Activated naive CD8-positive, alpha-beta T cell treated with anti-CD3 and anti-CD28 coated beads, Interleukin-2, amount 10 ng/mL, durations not matched to agents 7 days and 5 days (primary cell): ENCODE data around the gene GLI1. TPM values are rescaled to one million over a fixed set of nuclear protein-coding genes. Genes with fewer than 3 reads are reported as not detected.
A peak's percentile ranks its signal among the peaks of the same experiment; 100 is the strongest.

Source experiments
- ATAC-seq: fragments of 150-1000 bp; cut with Tn5 transposase; one replicate; pipeline ENCODE4 v1.10.0; 2021; ENCODE audit warnings: low read depth, moderate library complexity
- POLR2A ChIA-PET: fragments of 350-600 bp; sonication (Branson Sonifier 250); formaldehyde crosslinking; loops from one replicate; lab custom pipeline; 2021; ENCODE audit warnings: antibody characterized with exemption; lab: Charles Lee
- DNase-seq: peaks from one replicate; pipeline ENCODE4 v3.0.0; 2021
- H3K27ac Mint-ChIP-seq: one replicate; pipeline ENCODE4 v1.8.0; 2022; ENCODE audit warnings: mild to moderate bottlenecking, mixed read lengths
- H3K27me3 Mint-ChIP-seq: one replicate; pipeline ENCODE4 v1.8.0; 2022; ENCODE audit warnings: mild to moderate bottlenecking, moderate library complexity, mixed read lengths
- H3K36me3 Mint-ChIP-seq: one replicate; pipeline ENCODE4 v1.8.0; 2021; ENCODE audit warnings: mild to moderate bottlenecking, mixed read lengths
- H3K4me1 Mint-ChIP-seq: one replicate; pipeline ENCODE4 v1.8.0; 2021; ENCODE audit warnings: mixed read lengths
- H3K4me3 Mint-ChIP-seq: one replicate; pipeline ENCODE4 v1.8.0; 2022; ENCODE audit warnings: mild to moderate bottlenecking, moderate library complexity, mixed read lengths
- H3K9me3 Mint-ChIP-seq: one replicate; pipeline ENCODE4 v1.8.0; 2021; ENCODE audit warnings: mixed read lengths
- total RNA-seq, 2 experiments: library from RNA; stranded (reverse); gene quantifications; one replicate each; pipeline ENCODE4 v1.2.3, GENCODE V29; 2021

The GLI1 gene
- total RNA-seq, 2 experiments from 2014 or later = 0.54 to 0.86 TPM

- H3K36me3 Mint-ChIP-seq = no peaks in the 10 kb centered on the region
- no peaks in the 10 kb centered on the region for H3K9me3 Mint-ChIP-seq
- POLR2A ChIA-PET = interaction anchor here (0.6 to 1.5 kb wide), 2 partner anchors 13 to 15 kb away, joined by 3 to 5 read pairs; no protein-coding TSS in a partner anchor
- H3K27me3 Mint-ChIP-seq = no peaks in the 10 kb centered on the region
- H3K4me3 Mint-ChIP-seq = no peak overlapping the region
- ATAC-seq (no peak), DNase-seq (no peak)
- H3K27ac Mint-ChIP-seq = no peak overlapping the region
- peaks cover 9% of the 10 kb centered on the region for H3K4me1 Mint-ChIP-seq
Observed at GRCh38 chr12:57448669-57449068, 10.9 kb upstream of the GLI1 start.

DNA sequence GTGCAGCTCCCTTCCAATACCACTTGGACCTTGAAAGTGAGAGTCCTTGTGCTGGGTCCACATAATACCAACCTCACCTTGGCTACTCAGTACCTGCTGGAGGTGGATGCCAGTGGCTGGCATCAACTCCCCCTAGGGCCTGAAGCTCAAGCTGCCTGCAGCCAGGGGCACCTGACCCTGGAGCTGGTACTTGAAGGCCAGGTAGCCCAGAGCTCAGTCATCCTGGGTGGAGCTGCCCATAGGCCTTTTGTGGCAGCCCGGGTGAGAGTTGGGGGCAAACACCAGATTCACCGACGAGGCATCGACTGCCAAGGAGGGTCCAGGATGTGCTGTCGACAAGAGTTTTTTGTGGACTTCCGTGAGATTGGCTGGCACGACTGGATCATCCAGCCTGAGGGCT lies 10.2 kb upstream of the GLI1 start:
- Mint-ChIP-seq H3K9me3 (no peaks in the 10 kb centered on the region), H3K27ac (no peak overlapping the region), H3K36me3 (no peaks in the 10 kb centered on the region), H3K4me1 (peaks cover 9% of the 10 kb centered on the region), H3K4me3 (no peak overlapping the region), H3K27me3 (no peaks in the 10 kb centered on the region)
- ATAC-seq = no peak
- no peak for DNase-seq
- POLR2A ChIA-PET = interaction anchor here (0.6 to 1.5 kb wide), 2 partner anchors 14 to 15 kb away, joined by 3 to 5 read pairs; no protein-coding TSS in a partner anchor

GRCh38 chr12:57450057-57450456 lies 9.5 kb upstream of the GLI1 start:
- no peaks in the 10 kb centered on the region for H3K36me3 Mint-ChIP-seq
- no peaks in the 10 kb centered on the region for H3K9me3 Mint-ChIP-seq
- POLR2A ChIA-PET = no interaction called here
- H3K4me1 Mint-ChIP-seq = peaks cover 9% of the 10 kb centered on the region
- ATAC-seq = no peak
- no peak overlapping the region for H3K27ac Mint-ChIP-seq
- no peak for DNase-seq
- no peaks in the 10 kb centered on the region for H3K27me3 Mint-ChIP-seq
- no peak overlapping the region for H3K4me3 Mint-ChIP-seq

DNA sequence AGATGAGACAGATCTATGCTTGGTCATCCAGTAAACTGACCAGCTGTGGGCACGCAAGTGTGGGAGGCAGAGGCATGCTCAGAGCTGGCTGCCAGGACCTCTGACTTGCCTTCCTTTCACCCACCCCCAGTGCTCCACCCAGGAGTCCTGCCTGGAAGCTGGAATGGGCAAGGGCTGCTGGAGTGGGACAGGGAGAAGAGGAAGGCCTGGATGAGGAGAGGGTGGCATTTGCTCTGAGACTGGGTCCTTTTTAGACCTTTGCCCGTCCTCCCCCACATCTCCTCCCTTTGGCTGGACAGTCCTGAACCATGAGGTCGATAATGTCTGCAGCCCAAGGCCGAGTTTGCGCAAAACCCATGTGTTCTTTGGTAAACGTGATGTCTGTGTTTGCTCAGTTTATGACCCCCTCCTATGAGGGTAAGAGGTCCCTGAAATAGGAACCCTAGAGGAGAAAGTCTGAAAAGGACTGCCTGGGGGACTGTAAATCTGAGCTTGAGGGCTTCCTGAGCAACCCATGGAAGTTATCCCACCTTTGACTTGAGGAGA lies 8.3 kb upstream of the GLI1 start:
- Mint-ChIP-seq H3K36me3 (no peaks in the 10 kb centered on the region), H3K27ac (no peak overlapping the region), H3K4me3 (no peak overlapping the region), H3K27me3 (no peaks in the 10 kb centered on the region), H3K9me3 (no peaks in the 10 kb centered on the region), H3K4me1 (peaks cover 12% of the 10 kb centered on the region)
- DNase-seq (no peak), ATAC-seq (no peak)
- POLR2A ChIA-PET = no interaction called here

- H3K27ac Mint-ChIP-seq = no peak overlapping the region
- no peaks in the 10 kb centered on the region for H3K27me3 Mint-ChIP-seq
- H3K36me3 Mint-ChIP-seq = no peaks in the 10 kb centered on the region
- no peak for ATAC-seq
- H3K9me3 Mint-ChIP-seq = no peaks in the 10 kb centered on the region
- no peak overlapping the region for H3K4me3 Mint-ChIP-seq
- peaks cover 12% of the 10 kb centered on the region for H3K4me1 Mint-ChIP-seq
- POLR2A ChIA-PET = interaction anchor here (1.2 to 1.7 kb wide), 3 partner anchors 9 to 22 kb away, joined by 4 to 8 read pairs (median 5); partner anchors contain the start of gene INHBC
- no peak for DNase-seq
Observed at GRCh38 chr12:57452181-57452936, 7.2 kb upstream of the GLI1 start.

DNA sequence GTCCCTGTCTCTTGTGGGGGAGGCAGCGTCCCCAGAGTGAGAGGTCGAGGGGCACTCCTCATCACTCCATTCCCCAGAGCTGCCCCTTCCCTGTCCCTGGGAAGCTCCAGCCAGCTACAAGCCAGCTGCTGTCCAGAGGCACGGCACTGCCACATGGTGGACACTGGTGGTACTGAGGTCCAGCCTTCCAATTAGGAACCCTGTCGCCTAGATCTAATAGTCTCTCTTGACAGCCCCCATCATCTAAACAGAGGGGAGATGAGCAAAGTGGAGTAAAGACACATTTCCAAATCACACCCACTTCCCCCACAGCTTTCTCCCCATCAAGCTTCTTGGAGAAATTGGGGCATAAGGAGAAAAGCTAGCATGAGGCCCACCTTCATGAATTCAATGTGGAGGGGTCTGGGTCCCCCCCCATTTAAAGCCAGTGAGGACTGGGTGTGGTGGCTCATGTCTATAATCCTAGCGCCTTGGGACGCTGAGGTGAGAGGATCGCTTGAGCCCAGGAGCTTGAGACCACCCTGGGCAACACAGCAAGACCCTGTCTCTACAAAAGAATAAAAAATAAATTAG lies 6.6 kb upstream of the GLI1 start:
- POLR2A ChIA-PET = interaction anchor here (1.2 to 1.7 kb wide), 3 partner anchors 9 to 23 kb away, joined by 4 to 8 read pairs (median 5); partner anchors contain the start of gene INHBC
- Mint-ChIP-seq H3K36me3 (no peaks in the 10 kb centered on the region), H3K9me3 (no peaks in the 10 kb centered on the region), H3K4me3 (no peak overlapping the region), H3K27me3 (no peaks in the 10 kb centered on the region), H3K4me1 (peaks cover 12% of the 10 kb centered on the region), H3K27ac (peak overlapping the region; percentile 47)
- peak; percentile 70 for DNase-seq
- ATAC-seq = peak; percentile 38

DNA sequence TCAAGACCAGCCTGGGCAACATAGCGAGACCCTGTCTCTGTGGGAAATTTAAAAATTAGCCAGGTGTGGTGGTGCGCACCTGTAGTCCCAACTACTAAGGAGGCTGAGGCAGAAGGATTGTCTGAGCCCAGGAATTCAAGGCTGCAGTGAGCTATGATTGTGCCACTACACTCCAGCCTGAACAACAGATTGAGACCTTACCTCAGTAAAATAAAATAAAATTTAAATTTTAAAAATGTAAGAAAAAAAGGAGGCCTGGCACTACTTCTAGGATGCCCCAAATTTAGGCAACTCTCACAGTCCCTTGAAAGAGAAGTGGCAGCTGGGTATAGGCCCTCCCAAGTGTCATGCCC lies 5.4 kb upstream of the GLI1 start:
- ATAC-seq (no peak), DNase-seq (no peak)
- no peaks in the 10 kb centered on the region for H3K9me3 Mint-ChIP-seq
- H3K27me3 Mint-ChIP-seq = no peaks in the 10 kb centered on the region
- no peaks in the 10 kb centered on the region for H3K36me3 Mint-ChIP-seq
- no peak overlapping the region for H3K4me3 Mint-ChIP-seq
- POLR2A ChIA-PET = no interaction called here
- H3K4me1 Mint-ChIP-seq = peaks cover 16% of the 10 kb centered on the region
- H3K27ac Mint-ChIP-seq = no peak overlapping the region

DNA sequence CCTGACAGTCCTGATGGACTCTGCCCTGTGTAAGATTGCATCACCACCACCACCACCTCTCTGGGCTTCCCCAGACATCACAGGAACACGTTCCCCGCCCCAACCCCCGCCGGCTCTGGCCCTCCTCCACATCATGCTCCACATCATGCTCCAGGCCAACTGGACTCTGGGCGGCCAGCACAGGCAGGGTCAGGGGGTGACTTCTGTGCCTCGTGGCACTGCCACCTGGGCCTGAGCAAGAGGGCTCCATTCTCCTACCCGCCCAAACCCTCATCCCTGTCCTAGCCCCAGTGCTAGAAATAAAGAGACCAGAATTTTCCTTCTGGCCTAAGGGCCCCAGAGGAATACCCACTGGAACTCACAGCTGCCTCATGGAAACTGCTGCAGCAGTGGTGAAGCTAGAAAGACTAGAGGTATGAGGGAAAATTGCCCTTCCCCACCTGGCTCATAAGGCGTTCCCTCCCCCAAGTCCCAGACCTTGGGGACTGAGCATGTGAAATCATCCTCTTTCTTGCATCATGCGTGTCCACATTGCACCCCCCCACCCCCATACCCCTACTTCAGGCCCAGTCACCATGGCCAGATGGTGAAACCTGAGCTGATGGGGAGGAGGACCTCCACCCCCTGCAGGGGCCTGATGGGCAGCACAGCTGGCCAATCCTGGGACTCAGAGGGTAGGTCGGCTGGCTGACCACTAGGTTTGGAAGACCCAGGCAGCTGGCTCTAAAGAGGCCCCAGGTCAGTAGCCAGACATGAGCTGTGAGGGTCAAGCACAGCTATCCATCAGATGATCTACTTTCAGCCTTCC lies 4.8 kb upstream of the GLI1 start, which contains the start of gene INHBE:
Gene INHBE (plus strand): TSS at position 742 of the 808 bp plus-strand sequence. CDS start 230 bp downstream, outside the sequence.
- Mint-ChIP-seq H3K27ac (peak within 1 kb of the TSS; percentile 76), H3K36me3 (no peaks in the 10 kb centered on the region), H3K27me3 (peaks cover 1% of the 10 kb centered on the region), H3K4me3 (peak within 1 kb of the TSS; percentile 79), H3K4me1 (peaks cover 19% of the 10 kb centered on the region), H3K9me3 (no peaks in the 10 kb centered on the region)
- ATAC-seq = no peak
- DNase-seq = no peak
- POLR2A ChIA-PET = interaction anchor here (1.1 kb wide), 1 partner anchor 65 kb away, joined by 3 read pairs; the partner anchor contains the start of gene DDIT3

GRCh38 chr12:57455374-57456144 lies 4.0 kb upstream of the GLI1 start:
- Mint-ChIP-seq H3K4me3 (peak overlapping the region; percentile 79), H3K27me3 (peaks cover 6% of the 10 kb centered on the region), H3K27ac (peak overlapping the region; percentile 76), H3K9me3 (no peaks in the 10 kb centered on the region), H3K4me1 (peaks cover 20% of the 10 kb centered on the region), H3K36me3 (no peaks in the 10 kb centered on the region)
- POLR2A ChIA-PET = interaction anchor here (1.1 kb wide), 1 partner anchor 65 kb away, joined by 3 read pairs; the partner anchor contains the start of gene DDIT3
- ATAC-seq = no peak
- no peak for DNase-seq

GRCh38 chr12:57456145-57456700 lies 3.4 kb upstream of the GLI1 start:
- peaks cover 9% of the 10 kb centered on the region for H3K27me3 Mint-ChIP-seq
- H3K9me3 Mint-ChIP-seq = no peaks in the 10 kb centered on the region
- H3K27ac Mint-ChIP-seq = peak overlapping the region; percentile 76
- H3K4me3 Mint-ChIP-seq = peak overlapping the region; percentile 79
- H3K4me1 Mint-ChIP-seq = peaks cover 22% of the 10 kb centered on the region
- POLR2A ChIA-PET = no interaction called here
- no peaks in the 10 kb centered on the region for H3K36me3 Mint-ChIP-seq
- peak; percentile 52 for DNase-seq
- peak; percentile 27 for ATAC-seq

- H3K9me3 Mint-ChIP-seq = no peaks in the 10 kb centered on the region
- H3K27ac Mint-ChIP-seq = peak overlapping the region; percentile 38
- no peak for ATAC-seq
- no peak overlapping the region for H3K4me3 Mint-ChIP-seq
- DNase-seq = no peak
- H3K36me3 Mint-ChIP-seq = no peaks in the 10 kb centered on the region
- H3K4me1 Mint-ChIP-seq = peaks cover 23% of the 10 kb centered on the region
- POLR2A ChIA-PET = no interaction called here
- H3K27me3 Mint-ChIP-seq = peaks cover 11% of the 10 kb centered on the region
Observed at GRCh38 chr12:57456737-57457490, 2.7 kb upstream of the GLI1 start.
